GM13977 (cell line): ENCODE measurements around the gene HYDIN.

ENCODE experiments used
- DNase-seq: peaks from one replicate; pipeline ENCODE4 v3.0.0; 2012; ENCODE audit warnings: low spot score
- CTCF ChIP-seq: IDR thresholded peaks from 2 replicates; pipeline ENCODE4 v1.5.1; 2012; ENCODE audit warnings: mild to moderate bottlenecking, control low read depth; ENCODE audit not compliant: insufficient read depth; ENCODE audit errors: extremely low read depth, missing control alignments
- in situ Hi-C: fragments of 300-500 bp; cut with MboI; formaldehyde crosslinking; loops from one replicate; pipeline ENCODE4 v1.12.0; 2022; ENCODE audit warnings: low sequenced_read_pairs, low pct_unique_long_range_greater_than_20kb, mixed read lengths, inconsistent platforms; ENCODE audit not compliant: unreplicated experiment

HYDIN gene

GRCh38 chr16:70775399-70775798, 455.1 kb downstream of the HYDIN start:
- no peak for TF ChIP-seq CTCF
- in situ Hi-C loops, result no loop called here
- DNase-seq, result no peak

- in situ Hi-C loops, result no loop called here
- TF ChIP-seq CTCF, result no peak
- no peak for DNase-seq
Observed at GRCh38 chr16:70774261-70774660, 456.3 kb downstream of the HYDIN start.

- no peak for DNase-seq
- TF ChIP-seq CTCF, result no peak
- in situ Hi-C loops, result no loop called here
Observed at GRCh38 chr16:70772493-70772892, 458.0 kb downstream of the HYDIN start.

GRCh38 chr16:70770626-70771552, 459.6 kb downstream of the HYDIN start:
- DNase-seq, result peak; percentile 70
- in situ Hi-C loops, result no loop called here
- peak; percentile 94 for TF ChIP-seq CTCF

- no peak for TF ChIP-seq CTCF
- no peak for DNase-seq
- in situ Hi-C loops, result no loop called here
Observed at GRCh38 chr16:70770291-70770625, 460.3 kb downstream of the HYDIN start.

- in situ Hi-C loops, result loop anchor here (10.0 kb wide), 1 partner anchor 85 kb away; the partner anchor contains the start of gene MTSS2
- TF ChIP-seq CTCF, result no peak
- no peak for DNase-seq
Observed at GRCh38 chr16:70769761-70770160, 460.8 kb downstream of the HYDIN start.
